Islet precursor cell (in vitro differentiated cells): ENCODE measurements around the gene ALOXE3.

ENCODE experiments used
- DNase-seq: peaks from one replicate; pipeline ENCODE4 v3.0.0-alpha.2; 2018

The ALOXE3 gene

DNA sequence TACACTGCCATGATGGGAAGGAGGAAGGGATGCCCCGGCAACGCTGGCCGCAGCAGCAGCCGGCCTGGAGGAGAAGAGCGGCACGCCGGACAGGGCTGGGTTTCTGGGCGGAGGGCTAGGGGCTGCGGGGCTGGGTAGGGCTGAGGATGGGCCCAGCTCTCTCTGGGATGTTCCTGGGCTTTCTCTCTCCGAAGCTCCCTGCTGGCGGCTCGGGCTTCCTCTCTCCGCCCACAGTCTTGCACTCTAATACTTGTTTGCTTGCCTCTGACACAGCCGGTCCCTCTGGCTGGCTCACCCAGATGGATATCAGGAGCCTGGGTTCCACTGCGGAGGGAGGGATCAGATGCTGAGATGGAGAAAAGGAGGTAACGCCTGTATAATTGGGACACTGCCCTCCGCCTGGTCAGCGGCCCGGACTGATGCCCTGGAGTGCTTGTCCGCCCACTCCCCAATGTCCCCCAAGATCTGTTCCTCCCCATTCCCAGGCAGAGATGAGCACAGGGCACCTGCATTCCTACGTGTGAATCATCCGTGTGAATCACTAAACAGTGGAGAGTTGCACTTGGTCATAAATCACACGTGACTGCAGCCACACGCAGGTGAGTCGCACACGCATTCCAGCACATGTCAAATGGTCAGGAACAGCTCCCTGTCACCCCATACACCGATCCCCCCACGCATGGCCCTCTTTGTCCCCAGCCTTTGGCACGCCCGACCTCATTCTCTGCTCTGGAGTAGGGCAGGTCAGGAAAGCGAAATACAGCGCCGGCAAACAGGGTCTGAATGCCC lies at the start of gene ALOXE3:
TSS of gene ALOXE3 (minus strand) at position 535 of the 789 bp plus-strand sequence. CDS start at position 11, 524 bp downstream.
- peak; percentile 93 for DNase-seq

DNA sequence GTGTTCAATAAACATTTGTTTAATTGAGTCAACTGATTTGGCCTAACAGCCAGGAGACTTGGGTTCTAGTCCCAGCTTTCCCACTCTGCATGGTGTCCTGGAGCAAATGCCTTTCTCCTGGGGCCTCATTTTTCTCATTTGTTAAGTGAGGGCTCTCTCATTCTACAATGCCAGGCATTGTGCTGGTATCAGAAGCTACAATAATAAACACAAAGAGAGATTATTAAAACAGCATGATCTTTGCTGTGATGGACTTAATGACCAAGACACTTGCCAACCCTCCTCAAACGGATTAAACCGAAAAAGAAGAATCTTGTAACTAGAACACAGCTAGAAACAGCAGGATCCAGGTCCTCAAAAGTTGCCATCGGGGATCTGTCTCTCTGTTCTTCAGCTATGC lies 49.2 kb upstream of the ALOXE3 start:
- DNase-seq: no peak

DNA sequence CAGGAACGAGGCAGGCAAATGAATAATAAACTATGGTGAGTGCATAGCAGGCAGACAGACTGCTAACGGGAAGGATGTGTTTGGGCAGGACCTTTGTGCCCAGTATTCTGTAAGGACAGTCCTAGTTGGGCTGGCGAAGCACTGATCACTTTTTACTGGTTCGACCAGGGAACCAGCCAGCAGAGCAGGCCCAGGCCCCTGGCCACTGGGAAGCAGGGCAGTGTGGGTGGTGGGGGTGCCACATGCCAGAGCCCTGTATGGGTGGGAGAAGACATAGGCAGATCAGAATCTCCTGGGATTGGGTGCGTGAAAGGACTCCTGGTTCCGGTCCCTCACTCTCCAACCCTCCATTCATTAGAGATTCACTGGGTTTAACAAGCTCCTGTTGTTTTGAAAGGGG lies 48.4 kb upstream of the ALOXE3 start:
- peak; percentile 51 for DNase-seq

DNA sequence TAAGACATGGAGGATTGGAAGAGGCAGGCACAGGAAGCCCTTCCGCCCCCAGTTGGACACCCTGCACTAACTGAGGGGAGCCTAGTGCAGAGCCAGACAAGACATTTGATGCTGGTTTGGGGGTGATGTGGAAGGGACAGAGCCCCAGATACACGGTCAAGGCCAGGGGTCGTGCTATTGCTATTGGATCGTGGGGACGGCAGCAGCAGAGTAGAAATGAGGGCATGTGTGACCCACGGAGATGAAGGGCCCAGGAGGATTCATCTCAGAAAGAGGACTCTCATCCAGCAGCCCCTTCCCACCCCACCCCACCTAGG lies 46.5 kb upstream of the ALOXE3 start:
- DNase-seq: no peak

DNA sequence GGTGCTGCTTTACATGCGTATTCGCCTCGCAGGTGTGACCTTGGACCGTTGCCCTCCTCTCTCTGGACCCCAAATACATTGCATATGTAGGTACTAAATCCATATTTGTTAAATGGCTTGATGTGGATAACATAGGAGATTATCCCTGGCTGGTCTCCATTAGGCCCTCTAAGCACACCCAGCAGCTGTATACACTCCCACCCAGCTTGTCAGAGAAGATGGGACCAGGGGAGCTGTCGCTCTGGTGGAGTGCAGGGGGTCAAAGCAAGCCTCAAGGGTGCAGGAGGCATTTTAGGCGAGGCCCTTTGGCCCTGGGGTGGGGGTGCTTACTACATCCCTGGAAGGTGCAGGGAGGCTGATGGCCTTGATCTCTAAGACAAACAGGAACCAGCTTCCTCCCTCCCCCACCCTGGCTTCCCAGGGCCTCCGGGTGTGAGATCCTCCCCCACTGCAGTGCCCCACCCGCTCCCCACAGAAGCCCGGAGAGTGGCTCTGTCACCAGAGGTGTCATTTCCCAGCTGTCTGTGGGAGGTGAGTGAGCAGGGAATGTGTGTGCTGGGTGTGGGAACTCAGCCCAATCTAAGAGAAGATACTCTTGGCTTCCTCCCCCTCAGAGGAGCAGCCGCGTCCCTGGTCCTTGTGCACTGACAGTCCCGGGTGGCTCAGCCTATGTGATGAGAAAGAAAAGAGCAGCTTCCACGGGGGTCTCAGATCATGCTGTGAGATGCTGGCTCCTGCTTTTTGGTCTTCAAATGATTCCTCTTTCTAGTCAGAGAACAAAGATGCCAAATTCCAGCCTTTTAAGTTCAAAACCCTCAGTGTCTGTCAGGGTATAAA lies 45.9 kb upstream of the ALOXE3 start:
- DNase-seq: peak; percentile 77

DNA sequence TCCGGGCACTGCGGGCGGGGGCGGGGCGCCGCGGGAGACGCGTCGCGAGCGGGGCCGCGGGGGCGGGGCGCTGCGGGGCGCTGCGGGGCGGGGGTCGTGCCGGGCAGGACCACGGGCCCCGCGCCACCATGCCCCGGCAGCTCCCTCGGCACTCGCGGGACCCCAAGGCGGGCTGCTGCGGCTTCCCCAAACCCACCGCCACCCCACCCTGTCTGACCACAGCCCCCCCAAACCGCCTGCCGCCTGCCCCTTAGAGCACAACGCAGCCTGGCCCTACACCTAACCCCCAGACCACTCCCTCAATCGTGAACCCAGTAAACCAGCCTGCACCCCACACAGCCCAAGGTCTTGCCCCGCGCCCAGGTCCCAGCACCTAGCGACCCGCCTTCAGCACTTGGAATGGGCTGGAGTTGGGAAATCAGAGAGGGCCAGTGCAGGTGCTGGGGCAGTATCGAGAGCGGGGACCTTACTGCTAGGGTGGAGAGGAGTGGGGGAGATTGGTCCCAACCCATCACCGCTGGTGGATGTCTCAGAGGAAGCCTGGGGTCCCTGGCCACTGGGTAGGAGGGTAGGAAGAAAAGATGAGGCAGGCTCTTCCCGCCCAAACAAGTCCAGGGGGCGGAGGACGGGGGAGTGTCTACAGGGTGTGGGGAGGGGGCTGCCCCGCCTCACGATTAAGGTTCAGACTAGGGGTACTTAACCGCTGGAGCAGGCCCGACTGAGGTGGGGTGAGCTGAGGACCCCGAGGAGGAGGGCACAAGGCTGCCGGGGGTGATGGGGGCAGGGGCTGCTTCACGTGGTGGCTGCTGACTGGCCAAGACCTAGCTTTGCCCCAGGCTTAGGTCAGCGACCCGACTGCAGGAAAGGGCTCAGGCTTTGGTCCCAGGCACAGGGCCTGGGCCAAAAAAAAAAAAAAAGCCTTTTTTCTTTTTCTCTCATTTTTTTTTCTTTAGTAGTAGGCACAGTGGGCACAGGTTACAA lies 45.0 kb upstream of the ALOXE3 start:
- DNase-seq: peak; percentile 79

DNA sequence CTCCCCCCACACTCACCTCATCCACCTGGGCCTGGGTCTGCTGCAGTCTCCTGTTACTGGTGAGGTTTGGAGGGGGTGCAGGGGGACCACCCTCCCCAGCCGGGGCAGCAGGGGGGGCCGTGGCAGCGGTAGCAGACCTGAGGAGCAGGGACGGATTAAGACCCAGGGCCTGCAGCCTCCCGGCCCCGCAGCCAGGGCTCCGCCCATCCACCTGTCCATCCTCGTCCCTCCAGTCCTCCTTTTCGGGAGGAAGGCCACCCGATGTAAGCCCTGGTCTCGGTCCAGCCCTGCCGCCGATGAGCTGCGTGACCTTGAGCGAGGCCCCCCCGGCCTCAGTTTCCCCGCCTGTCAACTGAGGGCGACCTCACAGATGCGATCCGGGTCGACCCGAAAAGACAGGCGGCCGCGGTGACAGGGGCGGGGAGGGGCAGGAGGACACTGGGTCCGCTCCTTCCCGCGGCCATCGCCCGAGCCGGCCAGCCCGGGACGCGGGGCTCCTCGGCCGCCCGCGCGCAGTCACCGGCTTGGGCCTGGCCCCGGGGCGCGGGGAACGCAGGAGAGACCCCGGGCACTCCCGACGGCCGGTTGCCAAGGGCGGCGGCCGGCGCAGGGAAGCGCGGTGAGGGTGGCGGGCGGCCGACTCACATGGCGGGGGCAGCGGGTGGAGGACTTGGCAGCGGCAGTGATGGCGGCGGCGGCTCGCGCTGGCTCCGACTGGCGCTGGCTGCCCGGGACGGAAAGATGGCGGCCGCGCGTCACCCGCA lies 44.1 kb upstream of the ALOXE3 start, which contains the start of gene VAMP2:
TSS of gene VAMP2 (minus strand) at position 716 of the 764 bp plus-strand sequence. CDS start at position 647, 69 bp downstream.
- DNase-seq: peak; percentile 86

DNA sequence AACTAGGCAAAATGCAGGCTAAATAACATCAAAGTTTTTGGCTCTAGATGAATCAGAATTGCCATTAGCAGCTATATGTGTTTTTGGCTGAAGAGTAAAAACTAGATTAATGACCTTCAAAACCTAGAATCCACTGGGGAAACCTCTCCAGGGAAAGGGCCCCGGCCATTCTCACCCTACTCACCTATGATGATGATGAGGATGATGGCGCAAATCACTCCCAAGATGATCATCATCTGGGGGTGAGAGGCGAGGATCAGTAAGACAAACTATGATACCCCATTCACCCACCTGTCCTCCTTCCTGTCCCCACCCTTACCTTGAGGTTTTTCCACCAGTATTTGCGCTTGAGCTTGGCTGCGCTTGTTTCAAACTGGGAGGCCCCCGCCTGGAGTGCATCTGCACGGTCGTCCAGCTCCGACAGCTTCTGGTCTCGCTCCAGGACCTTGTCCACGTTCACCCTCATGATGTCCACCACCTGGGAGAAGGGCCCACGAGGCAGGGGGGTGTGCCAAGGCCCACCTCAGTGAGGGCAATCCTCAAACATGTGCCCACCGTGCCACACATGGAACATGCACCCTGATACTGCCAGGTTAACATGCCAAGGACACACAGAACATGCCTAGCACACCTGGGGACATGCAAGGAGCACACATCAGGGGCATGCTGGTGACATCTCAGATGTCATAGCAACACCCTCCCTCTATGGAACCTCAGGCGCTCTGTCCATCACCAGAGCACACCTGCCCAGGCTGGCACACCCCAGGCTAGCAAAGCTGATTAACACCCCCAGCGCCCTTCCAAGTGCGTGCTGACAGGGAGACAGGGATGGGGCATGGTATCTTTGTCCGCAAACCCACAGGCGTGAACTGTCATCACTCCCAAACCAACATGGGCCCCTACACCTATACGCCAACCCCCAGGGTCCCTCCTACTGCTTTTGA lies 43.2 kb upstream of the ALOXE3 start:
- peak; percentile 48 for DNase-seq

DNA sequence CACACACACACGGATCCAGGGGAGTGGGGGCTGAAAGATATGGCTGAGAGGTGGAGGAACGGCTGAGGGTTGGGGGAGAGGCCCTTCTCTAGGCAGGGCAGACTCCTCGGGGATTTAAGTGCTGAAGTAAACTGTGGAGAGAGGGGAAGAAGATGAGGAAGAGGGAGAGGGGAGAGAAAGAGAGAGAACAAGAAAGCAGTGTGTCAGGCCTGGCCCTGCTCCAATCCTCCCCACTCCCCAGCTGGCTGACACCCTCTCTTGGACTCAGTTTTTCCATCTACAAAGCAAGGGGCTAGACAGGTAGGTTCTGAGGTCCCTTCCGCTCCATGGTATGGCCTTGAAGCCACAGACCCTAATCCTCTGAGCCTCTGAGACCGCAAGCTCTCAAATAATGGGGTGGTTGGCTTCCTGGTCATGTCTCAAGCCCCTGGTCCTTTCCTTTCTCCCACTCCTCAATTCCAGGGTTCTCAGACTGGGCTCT lies 42.5 kb upstream of the ALOXE3 start:
- DNase-seq: peak; percentile 48

DNA sequence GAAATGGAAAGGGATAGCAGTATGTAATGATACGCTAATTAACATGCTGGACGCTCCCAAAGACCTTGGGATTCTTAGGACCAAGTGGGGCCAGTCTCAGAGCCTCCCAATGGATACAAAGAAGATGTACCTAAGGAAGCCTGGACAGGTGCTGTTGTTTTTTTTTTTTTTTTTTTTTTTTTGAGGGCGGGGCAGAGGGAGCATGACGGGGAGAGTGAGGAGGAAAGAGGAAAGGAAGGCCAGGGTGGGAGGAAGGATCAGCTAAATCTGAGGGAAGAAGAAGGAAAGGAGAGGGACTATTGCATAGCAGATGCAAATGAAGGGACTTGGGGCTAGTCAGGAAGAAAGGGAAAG lies 41.9 kb upstream of the ALOXE3 start:
- no peak for DNase-seq

DNA sequence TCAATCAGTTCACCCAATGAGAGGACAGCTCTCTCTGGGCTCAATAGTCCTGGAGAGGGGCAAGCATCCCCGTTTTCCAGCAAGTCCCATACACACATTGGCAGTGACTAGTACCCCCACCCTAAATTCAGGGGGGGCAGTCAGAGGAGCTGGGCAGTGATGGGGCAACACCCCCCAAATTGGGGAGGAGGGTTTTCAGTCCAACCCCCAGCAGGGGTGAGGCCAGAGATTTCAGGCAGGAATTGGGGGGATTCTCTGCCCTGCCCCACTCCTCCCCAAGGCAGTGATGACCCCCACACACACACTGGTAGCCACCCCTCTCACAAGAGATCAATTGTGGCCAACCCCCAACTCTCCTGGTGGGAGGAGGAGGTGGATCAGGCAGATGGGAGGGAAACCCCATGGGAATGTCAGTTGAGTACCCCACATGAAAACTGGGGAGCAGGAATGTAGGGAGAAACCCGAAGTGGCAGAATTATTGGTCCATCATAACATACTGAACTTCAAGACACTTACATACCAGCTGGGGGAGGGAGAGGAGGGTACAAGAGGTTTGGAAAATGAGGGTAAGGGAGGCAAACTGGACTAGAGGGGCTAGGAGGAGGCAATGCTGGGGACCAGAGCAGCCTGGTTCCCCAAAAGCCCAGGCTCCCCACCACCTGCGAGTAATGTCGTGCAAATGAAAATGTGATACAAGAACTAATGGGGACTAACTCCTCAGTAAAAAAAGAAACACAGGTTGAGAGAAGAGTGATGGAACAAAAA lies 41.3 kb upstream of the ALOXE3 start:
- no peak for DNase-seq

DNA sequence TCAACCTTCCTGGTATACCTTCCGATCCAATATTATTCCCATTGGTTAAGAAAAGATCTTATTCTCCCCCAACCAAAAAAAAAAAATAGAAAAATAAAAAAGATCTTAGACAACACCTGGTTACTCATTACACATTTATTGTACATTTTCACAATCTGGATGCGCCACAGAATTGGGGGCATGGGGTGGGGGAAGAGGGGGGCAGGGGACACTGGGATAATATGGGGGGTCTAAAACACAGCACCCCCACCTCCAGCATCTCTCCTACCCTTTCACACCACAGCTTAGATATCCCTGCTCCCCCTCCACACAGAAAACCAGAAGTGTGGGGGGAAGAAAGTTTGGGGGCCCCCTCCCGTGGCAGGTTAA lies 40.7 kb upstream of the ALOXE3 start:
- no peak for DNase-seq

DNA sequence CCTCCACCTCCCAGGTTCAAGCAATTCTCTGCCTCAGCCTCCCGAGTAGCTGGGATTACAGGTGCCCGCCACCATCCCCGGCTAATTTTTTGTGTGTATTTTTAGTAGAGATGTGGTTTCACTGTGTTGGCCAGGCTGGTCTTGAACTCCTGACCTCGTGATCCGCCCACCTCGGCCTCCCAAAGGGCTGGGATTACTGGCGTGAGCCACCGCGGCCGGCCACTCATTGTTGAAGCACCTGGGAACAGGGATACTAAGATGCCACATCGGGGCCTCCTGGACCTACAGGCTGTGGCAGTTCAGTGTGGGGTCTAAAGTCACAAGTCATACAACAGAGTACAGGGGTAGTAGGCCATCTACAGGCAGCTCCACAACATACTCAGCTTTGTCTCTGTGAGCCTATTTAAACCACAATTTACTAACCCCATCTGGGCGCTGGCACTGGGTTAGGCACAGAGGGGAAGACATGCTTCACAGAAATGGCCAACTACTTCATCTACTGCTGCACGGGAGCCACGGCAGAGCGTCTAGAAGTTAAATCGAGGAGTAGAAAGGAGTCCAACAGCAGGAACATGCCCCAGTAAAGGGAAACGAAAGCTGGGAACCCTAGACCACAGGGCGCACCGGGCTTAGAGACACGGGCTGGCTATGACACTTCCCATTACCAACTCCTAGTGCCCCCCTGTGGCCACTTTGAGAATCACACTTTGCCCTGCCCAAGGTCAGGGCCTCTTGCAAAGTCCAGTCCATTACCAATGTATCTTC lies 40.1 kb upstream of the ALOXE3 start:
- peak; percentile 98 for DNase-seq

DNA sequence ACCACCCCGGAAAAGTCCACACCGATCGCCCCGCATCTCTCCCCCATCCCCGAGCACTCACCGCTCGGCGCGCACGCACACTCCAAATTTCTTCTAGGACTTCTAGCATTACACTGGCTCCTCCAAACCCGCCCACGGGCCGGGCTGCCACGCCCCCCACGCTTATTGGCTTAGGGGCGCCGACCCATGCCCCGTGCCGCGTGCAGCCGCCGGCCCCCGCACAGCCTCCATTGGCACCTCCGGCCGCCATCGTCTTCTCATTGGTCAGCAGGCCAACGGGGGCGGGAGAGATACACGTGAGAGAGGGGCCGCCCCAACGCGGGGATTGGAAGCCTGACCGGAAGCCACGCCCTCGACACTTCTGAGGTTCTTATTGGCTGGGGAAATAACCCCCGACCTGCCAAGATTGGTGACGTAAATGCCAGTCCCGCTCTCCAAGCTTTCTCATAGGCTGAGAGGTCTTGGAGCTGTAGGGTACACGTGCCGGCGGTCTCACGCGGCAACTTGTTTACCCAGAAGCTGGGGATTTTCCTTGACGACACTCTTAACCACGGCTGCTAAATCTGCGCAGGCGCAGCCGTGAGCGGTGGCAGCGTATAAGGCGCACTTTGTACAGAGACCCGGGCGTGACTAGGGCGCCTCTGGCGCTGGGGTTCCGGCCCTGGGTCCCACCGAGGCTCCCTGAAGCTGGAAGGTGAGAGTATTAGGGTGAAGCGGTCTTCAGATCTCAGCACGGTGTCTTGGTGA lies 38.1 kb upstream of the ALOXE3 start:
- peak; percentile 100 for DNase-seq

DNA sequence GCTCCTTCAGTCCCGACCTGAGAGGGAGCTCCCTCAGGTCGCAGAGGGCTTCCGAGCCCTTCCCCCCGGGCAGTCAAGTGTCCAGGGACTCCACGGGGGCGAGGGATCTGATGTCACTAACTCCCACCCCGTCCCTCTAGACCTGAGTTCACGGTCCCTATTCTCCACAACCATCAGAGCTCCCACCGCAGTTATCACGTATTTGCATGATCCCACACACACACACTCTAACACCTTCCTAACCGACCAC lies 37.6 kb upstream of the ALOXE3 start:
- no peak for DNase-seq

DNA sequence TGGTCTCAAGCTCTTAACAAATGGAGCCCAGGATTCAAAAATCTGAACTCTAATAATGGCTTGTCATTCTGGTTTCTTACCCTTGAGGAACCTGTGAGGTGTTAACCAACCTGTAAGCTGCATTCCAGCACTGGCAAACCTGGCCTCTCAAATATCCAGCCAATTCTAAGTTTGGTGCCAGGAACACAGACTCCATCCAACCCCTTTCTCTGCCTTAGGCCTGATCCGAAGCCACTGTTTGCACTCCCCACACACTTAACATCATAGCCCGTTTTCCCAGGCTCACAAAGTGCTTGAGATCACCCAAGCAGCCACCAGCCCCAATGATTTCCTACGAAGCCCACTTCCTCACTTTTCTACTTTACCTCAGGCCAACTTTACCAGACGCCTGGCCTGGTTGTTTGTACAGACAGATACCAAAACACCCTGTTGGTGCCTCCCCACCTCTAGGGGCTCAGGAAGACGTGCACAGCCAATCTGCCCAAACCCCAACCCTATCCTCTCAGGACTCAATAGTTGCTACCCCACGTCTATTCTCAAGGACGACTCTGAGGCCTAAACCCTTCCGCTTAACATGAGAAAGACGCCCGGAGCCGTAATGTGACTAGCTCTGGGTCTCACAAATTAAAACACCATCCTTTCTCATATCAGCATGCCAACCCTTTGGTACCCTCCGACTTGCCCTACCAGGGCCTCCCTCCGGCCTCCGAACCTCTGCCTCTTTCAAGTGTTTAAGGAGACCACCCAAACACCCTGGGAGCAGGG lies 37.1 kb upstream of the ALOXE3 start:
- peak; percentile 61 for DNase-seq

DNA sequence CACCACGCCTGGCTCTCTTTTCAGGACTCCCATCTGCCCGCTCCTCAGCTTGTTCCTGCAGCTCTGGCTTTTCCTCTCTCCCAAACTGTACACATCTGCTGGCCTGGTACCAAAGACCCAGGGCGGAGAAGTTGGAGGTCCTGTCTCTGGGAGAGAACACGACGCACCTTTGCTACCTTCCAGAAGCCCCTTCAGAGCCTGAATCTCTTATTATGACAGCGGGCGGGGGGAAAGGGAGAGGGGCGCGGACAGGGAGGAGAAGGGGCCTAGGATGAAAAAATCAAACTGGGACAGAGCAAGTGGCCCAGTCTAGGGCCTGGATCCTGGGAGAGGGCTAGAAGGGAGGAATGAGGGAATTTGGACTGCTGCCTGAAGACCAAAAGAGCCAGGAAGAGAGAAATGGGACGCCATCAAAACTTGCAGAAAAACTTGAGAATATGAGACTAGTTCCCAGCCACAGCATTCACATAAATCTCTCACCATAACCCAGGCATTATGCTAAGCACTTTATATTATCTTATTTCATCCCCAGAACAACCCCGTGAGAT lies 36.4 kb upstream of the ALOXE3 start:
- peak; percentile 55 for DNase-seq
